SK-N-DZ (cell line): Measurements from ENCODE around the gene DDX21. TPM values are rescaled to one million over a fixed set of nuclear protein-coding genes. Genes with fewer than 3 reads are reported as not detected.
"Not testable (repeated sequence)": the region's sequence is repeated elsewhere in the genome, so short reads cannot be mapped to it uniquely, and the experiment has no call there.

Experiments used
- DNase-seq: peaks from one replicate; pipeline ENCODE4 v3.0.0-alpha.2; 2015; ENCODE audit warnings: low spot score
- polyA plus RNA-seq, 2 experiments: library from polyadenylated mRNA; depleted of rRNA; stranded (reverse); fragments of >200 nt; gene quantifications; 2 replicates each; pipeline ENCODE4 v1.2.3, GENCODE V29; 2014

The DDX21 gene
- polyA plus RNA-seq (2014; cell fraction: cytosol; rRNA removed), result 108 and 112 TPM in 2 replicates
- polyA plus RNA-seq (2014; cell fraction: nucleus; rRNA removed), result 62.8 and 68.6 TPM in 2 replicates

DNA sequence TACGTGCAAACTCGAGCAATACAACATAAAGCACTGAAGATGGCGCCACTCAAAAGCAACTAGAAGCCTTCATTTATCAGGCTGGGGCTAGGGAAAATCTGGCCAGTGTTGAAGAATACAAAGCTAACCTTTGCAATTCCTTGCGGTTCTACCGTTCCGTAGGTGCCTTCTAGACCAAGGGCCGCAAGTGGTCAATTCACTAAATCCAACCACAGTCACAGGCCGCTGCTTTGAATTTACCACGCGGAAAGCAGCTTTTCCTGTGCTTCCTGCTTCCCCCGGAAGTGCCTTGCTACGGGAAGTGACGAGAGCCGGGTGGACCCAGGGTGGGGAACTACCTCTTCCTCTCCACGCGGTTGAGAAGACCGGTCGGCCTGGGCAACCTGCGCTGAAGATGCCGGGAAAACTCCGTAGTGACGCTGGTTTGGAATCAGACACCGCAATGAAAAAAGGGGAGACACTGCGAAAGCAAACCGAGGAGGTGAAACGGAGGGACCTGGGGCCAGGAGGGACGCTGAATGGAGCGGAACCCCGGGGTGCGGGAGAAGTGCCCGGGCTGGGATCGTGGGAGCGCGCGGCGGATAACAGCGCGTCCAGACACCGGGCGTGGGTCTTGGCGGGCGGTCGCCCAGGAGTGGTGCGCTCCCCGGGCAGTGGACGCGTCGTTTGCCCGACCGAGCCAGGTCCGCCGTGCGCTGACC is at the start of gene DDX21:
DDX21 (plus strand) TSS at position 339 of the 701 bp plus-strand sequence; CDS start at position 395, 56 bp downstream.
- DNase-seq, result peak; percentile 94

DNA sequence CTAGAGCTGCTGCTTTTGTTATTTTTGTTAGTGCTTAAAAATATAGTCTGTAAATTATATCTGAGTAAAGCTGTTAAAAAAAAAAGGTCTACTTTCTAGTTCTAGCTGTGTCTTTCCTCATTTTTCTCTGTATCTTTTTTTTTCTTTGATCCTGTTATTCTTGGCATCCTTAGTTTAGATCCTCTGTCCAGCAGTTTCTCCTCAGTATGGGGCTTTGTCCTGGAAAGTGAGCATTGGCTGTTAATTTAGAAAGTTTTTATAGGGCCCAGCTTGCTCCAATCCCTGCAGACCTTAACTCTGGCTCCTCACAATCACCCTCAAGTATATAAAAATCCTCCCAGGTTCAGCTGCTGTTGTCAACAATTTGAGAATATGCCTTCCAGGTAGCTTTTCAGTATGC is 31.4 kb upstream of the DDX21 start:
- DNase-seq, result no peak

DNA sequence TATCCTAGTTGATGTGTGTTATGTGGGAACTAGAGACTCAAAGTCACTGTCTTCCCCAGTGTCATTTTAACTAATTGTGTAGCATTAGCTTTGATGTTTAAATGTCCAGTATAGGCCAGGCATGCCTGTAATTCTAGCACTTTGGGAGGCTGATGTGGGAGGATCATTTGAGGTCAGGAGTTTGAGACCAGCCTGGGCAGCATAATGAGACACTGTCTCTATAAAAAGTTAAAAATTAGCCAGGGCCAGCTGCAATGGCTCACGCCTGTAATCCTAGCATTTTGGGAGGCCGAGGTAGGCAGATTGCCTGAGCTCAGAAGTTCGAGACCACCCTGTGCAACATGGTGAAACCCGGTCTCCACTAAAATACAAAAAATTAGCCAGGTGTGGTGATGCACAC is 30.5 kb upstream of the DDX21 start:
- no peak for DNase-seq

DNA sequence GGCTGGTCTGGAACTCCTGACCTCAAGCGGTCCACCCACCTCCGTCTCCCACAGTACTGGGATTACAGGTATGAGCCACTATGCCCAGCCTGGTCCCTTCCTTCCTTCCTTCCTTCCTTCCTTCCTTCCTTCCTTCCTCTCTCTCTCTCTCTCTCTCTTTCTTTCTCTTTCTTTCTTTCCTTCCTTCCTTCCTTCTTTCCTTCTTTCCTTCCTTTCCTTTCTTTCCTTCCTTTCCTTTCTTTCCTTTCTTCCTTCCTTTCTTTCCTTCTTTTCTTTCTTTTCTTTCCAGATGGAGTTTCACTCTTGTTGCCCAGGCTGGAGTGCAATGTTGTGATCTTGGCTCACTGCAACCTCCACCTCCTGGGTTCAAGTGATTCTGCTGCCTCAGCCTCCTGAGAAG is 26.8 kb upstream of the DDX21 start:
- DNase-seq, result not testable (repeated sequence)

DNA sequence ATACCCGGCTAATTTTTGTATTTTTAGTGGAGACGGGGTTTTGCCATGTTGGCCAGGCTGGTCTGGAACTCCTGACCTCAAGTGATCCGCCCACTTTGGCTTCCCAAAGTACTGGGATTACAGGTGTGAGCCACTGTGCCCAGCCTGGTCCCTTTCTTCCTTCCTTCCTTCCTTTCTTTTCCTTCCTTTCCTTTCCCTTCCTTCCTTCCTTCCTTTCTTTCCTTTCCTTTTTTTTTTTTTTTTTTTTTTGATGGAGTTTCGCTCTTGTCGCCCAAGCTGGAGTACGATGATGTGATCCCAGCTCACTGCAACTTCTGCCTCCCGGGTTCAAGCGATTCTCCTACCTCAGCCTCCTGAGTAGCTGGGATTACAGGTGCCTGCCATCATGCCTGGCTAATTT is 26.1 kb upstream of the DDX21 start:
- not testable (repeated sequence) for DNase-seq

DNA sequence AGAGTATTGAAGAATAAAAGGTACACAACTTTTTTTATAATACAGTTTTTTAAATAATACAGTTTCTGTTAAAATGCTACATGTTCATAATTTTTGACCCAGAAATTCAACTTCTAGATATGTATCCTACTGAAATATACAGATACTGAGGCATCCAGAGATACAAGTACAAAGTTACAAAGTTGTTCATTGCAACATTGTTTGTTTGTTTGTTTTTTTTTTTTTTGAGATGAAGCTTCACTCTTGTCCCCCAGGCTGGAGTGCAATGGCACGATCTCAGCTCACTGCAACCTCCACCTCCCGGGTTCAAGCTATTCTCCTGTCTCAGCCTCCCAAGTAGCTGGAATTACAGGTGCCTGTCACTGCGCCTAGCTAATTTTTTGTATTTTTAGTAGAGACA is 23.1 kb upstream of the DDX21 start:
- DNase-seq, result not testable (repeated sequence)

DNA sequence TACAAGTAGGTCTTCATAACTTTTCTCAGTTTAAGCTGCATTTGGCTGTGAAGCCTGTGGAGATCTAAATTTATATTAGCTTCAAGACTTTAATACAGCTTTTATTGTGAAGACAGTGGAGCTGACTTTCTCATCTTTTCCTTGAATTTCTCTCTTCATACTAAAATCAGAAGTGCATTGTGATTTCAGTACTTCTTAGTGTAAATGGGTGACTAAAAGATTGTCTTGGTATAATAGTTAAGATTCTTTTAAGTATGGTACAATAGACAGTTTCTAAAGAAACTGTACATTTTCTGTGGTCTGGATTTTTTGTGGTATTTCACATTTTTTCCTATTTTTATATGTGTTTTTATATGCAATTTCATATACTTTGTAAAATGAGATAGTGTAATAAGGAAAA is 21.0 kb upstream of the DDX21 start:
- no peak for DNase-seq

DNA sequence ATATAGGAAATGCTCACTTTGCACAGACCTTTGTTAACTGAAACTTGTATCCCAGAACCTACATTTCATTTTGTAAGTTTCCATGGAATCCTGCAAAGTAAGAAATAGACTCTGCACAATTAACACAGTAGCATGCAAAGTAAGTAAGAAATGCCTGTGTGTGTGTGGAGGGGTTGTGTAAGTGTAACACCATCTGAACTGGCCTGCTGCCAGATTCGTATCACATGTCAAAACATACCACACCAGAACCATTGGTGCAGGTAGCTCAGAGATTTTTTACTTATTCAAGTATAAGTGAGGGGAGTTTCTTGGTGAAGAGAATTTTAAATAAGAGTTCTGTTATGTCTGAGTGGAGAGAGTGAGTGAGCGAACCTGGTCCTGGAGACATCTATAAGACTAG is 17.9 kb upstream of the DDX21 start:
- DNase-seq, result no peak

DNA sequence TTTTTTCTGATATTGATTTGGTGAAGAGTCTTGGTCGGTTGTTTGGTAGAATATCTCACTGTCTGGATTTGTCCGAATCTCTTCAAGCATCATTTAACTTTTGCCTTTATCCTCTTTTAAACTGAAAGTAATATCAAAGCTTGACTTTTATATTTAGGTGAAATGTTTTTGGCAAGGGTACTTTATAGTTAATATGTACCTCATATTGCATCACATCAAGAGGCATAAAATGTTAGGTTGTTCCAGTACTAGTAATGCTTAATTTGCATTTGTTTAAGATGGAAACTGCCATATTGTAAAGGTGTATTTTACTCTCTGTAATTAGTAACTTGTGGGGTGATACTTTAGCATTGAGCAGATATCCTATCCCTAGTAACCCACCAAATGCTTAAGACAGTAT is 17.1 kb upstream of the DDX21 start:
- DNase-seq, result no peak

DNA sequence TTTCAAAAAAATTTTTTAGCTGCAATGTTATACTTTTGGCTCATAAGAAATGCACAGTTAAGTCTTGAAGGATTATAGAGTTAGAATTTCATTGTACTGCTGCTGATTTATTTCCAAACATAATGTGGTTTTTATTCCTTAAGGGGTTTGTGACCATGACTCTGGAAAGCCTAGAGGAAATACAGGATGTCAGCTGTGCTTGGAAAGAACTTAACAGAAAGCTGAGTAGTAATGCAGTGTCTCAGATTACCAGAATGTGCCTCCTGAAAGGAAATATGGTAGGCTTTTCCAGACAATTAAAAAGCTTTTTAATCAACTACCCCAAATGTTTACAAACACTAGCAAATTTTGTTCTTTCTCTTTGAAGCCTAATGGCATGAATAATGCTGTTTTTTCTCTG is 15.1 kb upstream of the DDX21 start:
- not testable (repeated sequence) for DNase-seq

DNA sequence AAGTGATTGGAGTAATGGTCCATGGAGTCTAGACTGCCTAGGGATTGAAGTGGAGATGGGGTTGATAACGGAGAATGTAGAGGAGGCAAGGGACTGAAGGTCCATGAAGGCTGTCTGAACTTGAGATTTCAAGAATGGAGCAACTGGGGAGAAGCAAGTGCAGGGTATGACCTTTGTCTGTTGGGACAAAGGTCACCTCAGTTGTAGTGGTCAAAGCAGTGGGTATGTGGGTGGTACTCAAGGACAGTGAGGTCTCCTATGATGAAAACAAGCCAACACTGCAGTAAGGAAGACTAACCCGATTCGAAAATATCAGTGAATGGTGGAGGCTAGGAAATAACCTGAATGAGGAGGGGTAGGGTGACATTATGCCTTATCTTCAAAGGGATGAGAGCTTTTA is 5.4 kb upstream of the DDX21 start:
- DNase-seq, result no peak

DNA sequence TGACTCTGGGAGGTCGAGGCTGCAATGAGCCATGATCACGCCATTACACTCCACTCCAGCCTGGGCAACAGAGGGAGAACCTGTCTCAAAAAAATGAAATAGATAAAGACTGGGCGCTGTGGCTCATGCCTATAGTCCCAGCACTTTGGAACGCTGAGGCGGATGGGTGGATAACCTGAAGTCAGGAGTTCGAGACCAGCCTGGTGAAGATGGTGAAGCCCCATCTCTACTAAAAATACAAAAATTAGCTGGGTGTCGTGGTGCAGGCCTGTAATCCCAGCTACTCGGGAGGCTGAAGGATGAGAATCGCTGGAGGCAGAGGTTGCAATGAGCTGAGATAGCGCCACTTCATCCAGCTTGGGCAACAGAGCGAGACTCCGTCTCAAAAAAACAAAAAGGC is 1.1 kb upstream of the DDX21 start:
- no peak for DNase-seq

DNA sequence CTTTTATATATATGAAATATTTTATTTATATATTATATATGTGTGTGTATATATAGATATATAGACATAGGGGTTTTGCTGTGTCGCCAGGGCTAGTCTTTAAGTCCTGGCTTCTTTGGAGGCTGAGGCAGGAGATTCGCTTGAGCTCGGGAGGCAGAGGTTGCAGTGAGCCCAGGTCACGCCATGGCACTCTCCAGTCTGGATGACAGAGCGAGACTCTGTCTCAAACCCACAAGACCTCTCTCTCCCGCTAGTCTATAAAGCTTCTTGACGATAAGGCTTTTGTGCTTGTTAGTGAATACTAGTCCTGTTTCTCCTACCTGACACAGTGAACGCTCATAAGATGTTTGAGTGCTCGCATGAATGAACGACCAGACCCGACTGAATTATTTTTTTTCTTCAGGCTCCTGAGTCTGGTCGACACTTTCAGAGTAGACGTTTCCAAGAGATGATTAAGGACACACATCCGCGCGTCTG is 577 bp upstream of the DDX21 start:
- no peak for DNase-seq

DNA sequence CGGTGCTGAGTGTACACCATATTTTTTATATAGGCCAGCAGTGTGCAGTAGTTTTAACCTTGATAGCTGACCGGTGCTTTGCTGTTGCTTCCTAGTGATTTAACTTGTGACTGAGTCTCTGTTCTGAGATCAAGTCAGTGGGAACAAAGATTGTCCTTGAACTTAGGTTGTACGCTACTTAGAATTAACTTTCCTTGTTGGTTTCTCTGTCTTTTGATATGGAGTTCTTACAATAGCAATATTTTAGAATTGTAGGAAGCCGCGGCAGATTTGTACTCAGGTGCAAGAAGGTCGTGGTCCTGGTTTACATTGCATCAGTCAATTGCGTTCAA is 1.3 kb downstream of the DDX21 start:
- no peak for DNase-seq

DNA sequence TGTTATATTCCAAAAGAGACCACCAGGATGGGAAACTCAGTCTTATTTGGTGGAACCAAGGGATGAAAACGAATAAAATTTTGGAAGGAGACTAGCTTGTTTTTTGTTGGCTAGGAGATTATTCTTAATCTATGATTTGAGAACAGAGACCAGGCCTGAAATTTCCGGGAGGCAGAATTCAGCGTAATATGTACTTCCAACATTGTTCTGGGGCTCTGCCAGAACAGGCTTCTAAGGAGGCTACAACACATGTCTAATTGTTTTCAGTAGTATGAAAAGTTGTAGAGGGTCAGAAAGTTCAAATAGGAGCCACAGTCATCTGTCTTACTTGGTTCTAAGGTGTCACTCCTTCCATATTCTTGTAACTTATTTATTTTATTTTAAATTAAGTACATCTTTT is 1.7 kb downstream of the DDX21 start:
- DNase-seq, result no peak

DNA sequence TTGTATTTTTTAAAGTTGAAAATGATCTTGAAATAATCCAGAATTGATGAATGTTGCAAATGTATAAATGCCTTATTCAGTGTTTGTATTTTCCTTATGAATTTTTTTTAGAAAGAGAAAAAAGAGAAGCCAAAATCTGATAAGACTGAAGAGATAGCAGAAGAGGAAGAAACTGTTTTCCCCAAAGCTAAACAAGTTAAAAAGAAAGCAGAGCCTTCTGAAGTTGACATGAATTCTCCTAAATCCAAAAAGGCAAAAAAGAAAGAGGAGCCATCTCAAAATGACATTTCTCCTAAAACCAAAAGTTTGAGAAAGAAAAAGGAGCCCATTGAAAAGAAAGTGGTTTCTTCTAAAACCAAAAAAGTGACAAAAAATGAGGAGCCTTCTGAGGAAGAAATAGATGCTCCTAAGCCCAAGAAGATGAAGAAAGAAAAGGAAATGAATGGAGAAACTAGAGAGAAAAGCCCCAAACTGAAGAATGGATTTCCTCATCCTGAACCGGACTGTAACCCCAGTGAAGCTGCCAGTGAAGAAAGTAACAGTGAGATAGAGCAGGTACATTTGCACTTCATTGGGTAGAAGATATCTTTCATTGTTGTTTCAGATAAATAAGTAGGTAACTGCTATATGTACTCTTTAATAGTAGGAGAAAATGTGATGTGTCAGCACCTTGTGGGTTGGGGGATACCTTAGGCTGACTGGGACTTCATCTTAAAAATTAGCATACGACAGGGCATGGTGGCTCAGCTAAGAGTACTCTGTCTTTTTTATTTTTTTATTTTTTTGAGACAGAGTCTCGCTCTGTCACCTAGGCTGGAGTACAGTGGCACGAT is 3.9 kb downstream of the DDX21 start:
- no peak for DNase-seq

DNA sequence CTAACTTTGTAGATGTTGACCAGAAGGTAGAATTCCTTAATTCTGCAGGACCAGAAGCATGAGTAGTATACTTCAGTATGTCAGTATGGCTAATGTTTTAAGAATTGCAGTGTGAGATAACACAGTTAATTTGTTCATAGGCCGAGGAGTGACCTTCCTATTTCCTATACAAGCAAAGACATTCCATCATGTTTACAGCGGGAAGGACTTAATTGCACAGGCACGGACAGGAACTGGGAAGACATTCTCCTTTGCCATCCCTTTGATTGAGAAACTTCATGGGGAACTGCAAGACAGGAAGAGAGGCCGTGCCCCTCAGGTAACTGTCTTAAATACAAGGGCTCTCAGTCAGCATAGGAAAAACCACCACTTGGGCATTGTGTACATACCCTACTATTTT is 7.2 kb downstream of the DDX21 start:
- DNase-seq, result no peak

DNA sequence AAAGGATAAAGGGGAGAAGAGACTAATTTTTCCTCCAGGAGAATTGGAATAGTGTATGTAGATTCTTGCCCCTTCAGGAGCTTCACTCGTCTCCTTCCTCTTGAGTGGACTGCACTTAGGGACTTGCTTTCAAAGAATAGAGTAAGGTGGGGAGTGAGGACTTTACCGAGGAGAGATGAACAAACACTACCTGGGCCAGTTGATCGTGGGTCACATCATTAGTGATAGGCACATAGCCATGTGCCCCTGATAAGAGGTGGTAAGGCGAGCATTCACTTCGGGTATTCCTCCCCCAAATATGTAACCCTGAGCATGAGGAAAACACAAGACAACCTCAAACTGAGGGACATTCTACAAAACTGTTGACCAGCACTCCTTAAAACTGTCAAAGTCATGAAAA is 18.0 kb downstream of the DDX21 start:
- DNase-seq, result no peak

DNA sequence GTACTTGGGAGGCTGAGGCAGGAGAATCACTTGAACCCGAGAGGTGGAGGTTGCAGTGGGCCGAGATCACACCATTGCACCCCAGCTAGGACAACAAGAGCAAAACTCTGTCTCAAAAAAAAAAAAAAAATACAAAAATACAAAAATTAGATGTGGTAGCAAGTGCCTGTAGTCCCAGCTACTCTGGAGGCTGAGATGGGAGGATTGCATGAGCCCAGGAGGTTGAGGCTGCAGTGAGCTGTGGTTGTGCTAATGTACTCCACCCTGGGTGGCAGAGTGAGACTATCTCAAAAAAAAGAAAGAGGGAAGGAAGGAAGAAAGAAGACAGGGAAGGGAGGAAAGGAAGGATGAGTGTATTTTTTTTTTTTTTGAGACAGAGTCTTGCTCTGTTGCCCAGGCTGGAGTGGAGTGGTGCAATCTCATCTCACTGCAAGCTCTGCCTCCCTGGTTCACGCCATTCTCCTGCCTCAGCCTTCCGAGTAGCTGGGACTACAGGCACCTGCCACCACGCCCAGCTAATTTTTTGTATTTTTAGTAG is 20.0 kb downstream of the DDX21 start:
- DNase-seq, result not testable (repeated sequence)

DNA sequence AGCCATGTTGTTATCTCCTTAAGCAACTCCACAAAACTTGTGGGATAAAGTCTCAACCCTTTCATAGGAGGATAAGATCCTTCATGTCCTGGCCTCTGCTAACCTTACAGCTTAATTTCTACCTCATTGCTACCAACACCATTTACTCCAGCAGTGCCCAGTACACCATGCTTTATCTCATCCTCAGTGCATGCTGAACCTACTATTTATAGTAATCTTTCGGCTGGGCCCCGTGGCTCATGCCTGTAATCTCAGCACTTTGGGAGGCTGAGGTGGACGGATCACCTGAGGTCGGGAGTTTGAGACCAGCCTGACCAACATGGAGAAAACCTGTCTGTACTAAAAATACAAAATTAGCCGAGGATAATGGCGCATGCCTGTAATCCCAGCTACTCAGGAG is 23.8 kb downstream of the DDX21 start:
- not testable (repeated sequence) for DNase-seq

DNA sequence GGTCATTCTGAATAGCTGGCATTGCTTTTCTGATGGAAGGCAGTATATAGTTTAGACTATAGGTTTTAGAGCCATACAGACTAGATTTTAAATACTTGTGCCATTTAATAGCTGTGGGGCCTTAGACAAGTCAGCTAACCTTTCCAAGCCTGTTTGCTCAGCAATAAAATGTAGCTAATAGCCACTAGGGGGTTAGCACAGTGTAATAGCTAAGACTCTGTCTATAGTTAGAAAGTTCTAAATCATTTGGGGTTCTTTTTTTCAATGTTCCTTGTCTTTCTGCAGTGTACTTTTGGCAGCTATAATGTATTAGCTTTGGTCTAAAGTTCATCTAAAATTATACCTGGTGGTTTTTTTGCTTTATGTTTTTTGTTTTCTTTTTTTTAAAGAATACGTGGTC is 25.1 kb downstream of the DDX21 start:
- no peak for DNase-seq

DNA sequence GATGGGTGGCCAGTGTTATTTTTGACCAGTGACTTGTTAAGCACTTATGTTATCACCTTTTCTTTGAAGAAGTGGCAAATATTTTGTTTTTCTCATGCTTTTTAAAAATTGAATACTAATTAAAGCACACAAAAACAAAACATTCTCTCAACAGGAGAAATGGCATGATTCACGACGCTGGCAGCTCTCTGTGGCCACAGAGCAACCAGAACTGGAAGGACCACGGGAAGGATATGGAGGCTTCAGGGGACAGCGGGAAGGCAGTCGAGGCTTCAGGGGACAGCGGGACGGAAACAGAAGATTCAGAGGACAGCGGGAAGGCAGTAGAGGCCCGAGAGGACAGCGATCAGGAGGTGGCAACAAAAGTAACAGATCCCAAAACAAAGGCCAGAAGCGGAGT is 26.4 kb downstream of the DDX21 start:
- DNase-seq, result no peak

DNA sequence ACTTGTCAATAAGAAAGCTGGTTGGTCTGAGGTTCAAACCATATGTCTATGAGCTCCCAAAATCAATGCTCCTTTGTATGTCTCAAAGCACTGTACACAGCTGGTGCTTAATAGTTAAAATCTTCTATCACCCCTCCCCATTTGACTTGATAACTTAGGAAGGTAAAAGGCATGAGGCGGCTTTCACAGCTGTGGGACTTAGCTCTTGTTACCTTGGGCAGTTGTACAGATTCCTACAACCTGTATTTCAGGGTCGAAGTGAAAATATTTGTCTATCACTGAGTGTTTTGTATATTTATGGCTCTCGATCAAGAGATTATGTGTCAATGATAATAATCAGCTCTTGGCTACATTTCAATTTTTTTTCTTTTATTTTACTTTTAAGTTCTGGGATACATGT is 31.6 kb downstream of the DDX21 start:
- DNase-seq, result no peak
